Caco-2 (cell line): ENCODE measurements around the gene WEE2. TPM values are rescaled to one million over a fixed set of nuclear protein-coding genes. Genes with fewer than 3 reads are reported as not detected.

ENCODE experiments used
- BruUV-seq: library from RNA; stranded (reverse); fragments of 400-500 nt; replicated peaks from 2 replicates; lab custom pipeline; 2021; lab: Mats Ljungman, UMichigan
- CTCF ChIA-PET: fragments of 300-600 bp; sonication (Branson Sonifier 250); formaldehyde crosslinking; loops from one replicate; lab custom pipeline; 2022; ENCODE audit warnings: antibody characterized with exemption; lab: Charles Lee
- POLR2A ChIA-PET: fragments of 300-600 bp; sonication (Branson Sonifier 250); formaldehyde crosslinking; loops from one replicate; lab custom pipeline; 2022; ENCODE audit warnings: antibody characterized with exemption; lab: Charles Lee
- DNase-seq, 2 experiments: peaks; one replicate each; pipeline versions ENCODE4 v3.0.0 to v3.0.0-alpha.2; 2020 to 2022
- H3K27me3 ChIP-seq: replicated peaks from 2 replicates; pipeline ENCODE4 v1.6.0; 2011; ENCODE audit warnings: low read length; ENCODE audit not compliant: control insufficient read depth, insufficient read depth
- H3K36me3 ChIP-seq: 2 replicates; pipeline ENCODE4 v1.5.1; 2011; ENCODE audit warnings: low read length; ENCODE audit not compliant: control insufficient read depth, insufficient read depth
- H3K4me1 ChIP-seq: fragments of 250-450 bp; sonication (Bioruptor Pico); 2 replicates; pipeline ENCODE4 v1.5.1; 2020; ENCODE audit warnings: mild to moderate bottlenecking
- H3K4me3 ChIP-seq: 2 replicates; pipeline ENCODE4 v1.5.1; 2011; ENCODE audit warnings: low read depth, mild to moderate bottlenecking, control low read depth, low read length
- H3K9me3 ChIP-seq: fragments of 250-450 bp; sonication (Bioruptor Pico); 2 replicates; pipeline ENCODE4 v1.5.1; 2020; ENCODE audit warnings: mild to moderate bottlenecking, moderate library complexity
- H3K27ac Mint-ChIP-seq: one replicate; pipeline ENCODE4 v1.8.0; 2022; ENCODE audit warnings: mixed read lengths; ENCODE audit not compliant: unreplicated experiment
- H3K27me3 Mint-ChIP-seq: one replicate; pipeline ENCODE4 v1.8.0; 2022; ENCODE audit warnings: mixed read lengths; ENCODE audit not compliant: insufficient read depth, unreplicated experiment
- H3K36me3 Mint-ChIP-seq: one replicate; pipeline ENCODE4 v1.8.0; 2022; ENCODE audit warnings: mild to moderate bottlenecking, mixed read lengths; ENCODE audit not compliant: insufficient read depth, unreplicated experiment
- H3K4me1 Mint-ChIP-seq: one replicate; pipeline ENCODE4 v1.8.0; 2022; ENCODE audit warnings: low read depth, mixed read lengths; ENCODE audit not compliant: unreplicated experiment
- H3K4me3 Mint-ChIP-seq: one replicate; pipeline ENCODE4 v1.8.0; 2022; ENCODE audit warnings: mild to moderate bottlenecking, moderate library complexity, mixed read lengths; ENCODE audit not compliant: unreplicated experiment
- H3K9me3 Mint-ChIP-seq: one replicate; pipeline ENCODE4 v1.8.0; 2022; ENCODE audit warnings: mixed read lengths; ENCODE audit not compliant: unreplicated experiment
- intact Hi-C: fragments of 100-400 bp; cut with micrococcal nuclease; formaldehyde crosslinking; loops from one replicate; pipeline ENCODE4 v1.10.0; 2022; ENCODE audit not compliant: unreplicated experiment
- total RNA-seq: library from RNA; stranded (reverse); gene quantifications from 2 replicates; pipeline ENCODE4 v1.2.3, GENCODE V29; 2022
- TF ChIP-seq, protein P1 (sequence below), 2 experiments: fragments of 200-600 bp in 1 of 2; IDR thresholded peaks; 1 replicate in 1 of 2; 2 replicates in 1 of 2; pipeline versions ENCODE4 v1.5.1 to v1.8.0; 2011 to 2022; ENCODE audit warnings: antibody characterized with exemption in 1 of 2, control low read depth in 1 of 2, inconsistent platforms in 1 of 2, low read depth in 1 of 2, low read length in 1 of 2, mild to moderate bottlenecking in 1 of 2, moderate library complexity in 1 of 2; ENCODE audit not compliant: insufficient read depth in 1 of 2, severe bottlenecking in 1 of 2, unreplicated experiment in 1 of 2

WEE2 gene
- total RNA-seq, 1 experiment from 2014 or later = 1.0 TPM

DNA sequence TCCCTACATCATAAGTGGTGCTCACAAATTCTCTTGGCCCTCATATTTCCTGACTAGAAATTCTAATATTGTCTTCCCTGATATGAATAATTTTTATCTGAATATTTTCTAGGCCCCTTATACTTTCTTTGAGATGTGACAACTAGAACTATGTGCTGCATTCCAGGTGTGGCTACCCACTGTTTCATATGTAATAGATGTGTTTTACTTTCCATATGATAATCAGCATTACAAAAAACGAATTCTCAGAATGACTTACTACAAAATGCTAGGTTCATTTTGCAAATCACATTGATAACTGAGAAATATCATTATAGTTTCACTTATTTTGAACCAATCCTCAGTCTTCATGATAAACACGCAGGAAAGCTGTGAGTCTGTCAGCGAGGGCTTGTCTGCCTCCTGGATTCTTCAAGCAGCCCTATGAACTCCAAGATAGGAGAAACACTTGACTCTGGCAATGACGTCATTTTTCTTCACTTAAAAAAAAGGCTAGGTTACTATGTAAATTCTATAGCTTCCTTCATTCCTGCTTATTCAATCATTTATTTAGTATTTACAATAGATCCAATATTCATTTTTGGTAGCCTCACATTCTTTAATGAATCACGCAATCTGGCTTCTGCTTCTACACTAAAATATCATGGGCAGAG, 4.6 kb downstream of the WEE2 start:
- CTCF ChIA-PET = no interaction called here
- H3K27ac Mint-ChIP-seq = no peak overlapping the region
- BruUV-seq = no TSS peak
- H3K27me3 Mint-ChIP-seq = no peaks in the 10 kb centered on the region
- DNase-seq = no peak
- Histone ChIP-seq H3K4me1 (peaks cover 34% of the 10 kb centered on the region), H3K4me3 (no peak overlapping the region), H3K27me3 (no peaks in the 10 kb centered on the region), H3K36me3 (no peaks in the 10 kb centered on the region), H3K9me3 (no peaks in the 10 kb centered on the region)
- H3K9me3 Mint-ChIP-seq = no peaks in the 10 kb centered on the region
- H3K36me3 Mint-ChIP-seq = no peaks in the 10 kb centered on the region
- POLR2A ChIA-PET = no interaction called here
- peaks cover 14% of the 10 kb centered on the region for H3K4me1 Mint-ChIP-seq
- H3K4me3 Mint-ChIP-seq = no peak overlapping the region
- intact Hi-C loops = no loop called here
- TF ChIP-seq, protein P1, sequence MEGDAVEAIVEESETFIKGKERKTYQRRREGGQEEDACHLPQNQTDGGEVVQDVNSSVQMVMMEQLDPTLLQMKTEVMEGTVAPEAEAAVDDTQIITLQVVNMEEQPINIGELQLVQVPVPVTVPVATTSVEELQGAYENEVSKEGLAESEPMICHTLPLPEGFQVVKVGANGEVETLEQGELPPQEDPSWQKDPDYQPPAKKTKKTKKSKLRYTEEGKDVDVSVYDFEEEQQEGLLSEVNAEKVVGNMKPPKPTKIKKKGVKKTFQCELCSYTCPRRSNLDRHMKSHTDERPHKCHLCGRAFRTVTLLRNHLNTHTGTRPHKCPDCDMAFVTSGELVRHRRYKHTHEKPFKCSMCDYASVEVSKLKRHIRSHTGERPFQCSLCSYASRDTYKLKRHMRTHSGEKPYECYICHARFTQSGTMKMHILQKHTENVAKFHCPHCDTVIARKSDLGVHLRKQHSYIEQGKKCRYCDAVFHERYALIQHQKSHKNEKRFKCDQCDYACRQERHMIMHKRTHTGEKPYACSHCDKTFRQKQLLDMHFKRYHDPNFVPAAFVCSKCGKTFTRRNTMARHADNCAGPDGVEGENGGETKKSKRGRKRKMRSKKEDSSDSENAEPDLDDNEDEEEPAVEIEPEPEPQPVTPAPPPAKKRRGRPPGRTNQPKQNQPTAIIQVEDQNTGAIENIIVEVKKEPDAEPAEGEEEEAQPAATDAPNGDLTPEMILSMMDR (IDR thresholded peaks at IDR 0.05; ENCODE audit: insufficient read depth in 1 of 2, low read depth in 1 of 2, low read length in 1 of 2, severe bottlenecking in 1 of 2, unreplicated experiment in 1 of 2) = no peak

DNA sequence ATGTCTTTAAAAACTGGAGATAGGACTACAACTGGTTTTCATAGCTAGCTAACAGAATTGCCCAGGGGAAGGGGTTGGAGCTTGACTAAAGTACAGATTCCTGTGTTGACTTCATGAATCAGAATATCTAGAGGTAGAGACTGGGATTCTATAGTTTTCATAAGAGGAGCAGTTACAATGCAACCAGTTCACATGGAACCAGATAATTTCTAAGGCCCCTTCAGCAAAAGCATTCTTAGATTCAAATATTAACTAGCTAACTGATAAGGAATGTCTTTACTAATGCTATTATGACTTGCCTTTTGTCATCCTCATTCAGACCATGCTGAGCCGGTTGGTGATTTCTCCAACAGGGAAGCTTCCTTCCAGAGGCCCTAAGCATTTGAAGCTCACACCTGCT, 5.7 kb downstream of the WEE2 start:
- H3K4me3 Mint-ChIP-seq = no peak overlapping the region
- intact Hi-C loops = loop anchor here (1.0 kb wide), 2 partner anchors 8 to 24 kb away; partner anchors contain the start of gene SSBP1
- H3K4me1 Mint-ChIP-seq = peaks cover 14% of the 10 kb centered on the region
- no peaks in the 10 kb centered on the region for H3K9me3 ChIP-seq
- H3K9me3 Mint-ChIP-seq = no peaks in the 10 kb centered on the region
- H3K27ac Mint-ChIP-seq = no peak overlapping the region
- H3K4me3 ChIP-seq = no peak overlapping the region
- CTCF ChIA-PET = interaction anchor here (2.3 to 2.6 kb wide), 2 partner anchors 24 to 59 kb away, joined by 11 to 19 read pairs; partner anchors contain the start of gene SSBP1
- H3K36me3 Mint-ChIP-seq = no peaks in the 10 kb centered on the region
- POLR2A ChIA-PET = interaction anchor here (1.1 to 1.7 kb wide), 2 partner anchors 13 to 24 kb away, joined by 6 to 16 read pairs; partner anchors contain the start of genes DENND11 and SSBP1
- TF ChIP-seq, protein P1 (IDR thresholded peaks at IDR 0.05; ENCODE audit: insufficient read depth in 1 of 2, low read depth in 1 of 2, low read length in 1 of 2, severe bottlenecking in 1 of 2, unreplicated experiment in 1 of 2) = no peak
- peaks cover 34% of the 10 kb centered on the region for H3K4me1 ChIP-seq
- BruUV-seq = no TSS peak
- H3K27me3 Mint-ChIP-seq = no peaks in the 10 kb centered on the region
- no peaks in the 10 kb centered on the region for H3K27me3 ChIP-seq
- peak; percentile 12 to 56 for DNase-seq
- H3K36me3 ChIP-seq = no peaks in the 10 kb centered on the region

DNA sequence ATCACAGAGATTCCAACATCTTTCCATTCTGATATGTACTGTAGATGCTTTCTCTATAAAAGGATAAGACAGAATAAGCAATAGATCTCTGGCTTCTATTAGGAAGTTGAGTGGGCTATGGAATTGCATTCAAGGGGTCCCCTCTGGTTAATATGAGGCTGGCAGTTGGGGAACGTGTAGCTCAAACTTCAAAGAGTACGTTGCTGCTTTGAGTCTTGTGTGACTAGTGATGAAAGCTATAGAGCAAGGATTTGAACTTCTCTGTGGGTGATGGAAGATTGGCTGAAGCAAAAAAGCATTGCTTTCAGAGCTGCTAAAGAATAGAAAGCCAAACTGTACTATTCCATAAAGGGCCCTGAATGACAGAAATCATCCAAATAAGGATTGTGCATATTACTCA, 6.4 kb downstream of the WEE2 start:
- Histone ChIP-seq H3K4me1 (peaks cover 34% of the 10 kb centered on the region), H3K9me3 (no peaks in the 10 kb centered on the region), H3K27me3 (no peaks in the 10 kb centered on the region), H3K36me3 (no peaks in the 10 kb centered on the region), H3K4me3 (no peak overlapping the region)
- Mint-ChIP-seq H3K27ac (no peak overlapping the region), H3K4me1 (peaks cover 14% of the 10 kb centered on the region), H3K36me3 (no peaks in the 10 kb centered on the region), H3K27me3 (no peaks in the 10 kb centered on the region), H3K4me3 (no peak overlapping the region), H3K9me3 (no peaks in the 10 kb centered on the region)
- no peak for DNase-seq
- intact Hi-C loops = loop anchor here (1.0 kb wide), 2 partner anchors 8 to 24 kb away; partner anchors contain the start of gene SSBP1
- TF ChIP-seq, protein P1 (IDR thresholded peaks at IDR 0.05; ENCODE audit: insufficient read depth in 1 of 2, low read depth in 1 of 2, low read length in 1 of 2, severe bottlenecking in 1 of 2, unreplicated experiment in 1 of 2) = no peak
- POLR2A ChIA-PET = interaction anchor here (1.1 to 1.7 kb wide), 2 partner anchors 13 to 23 kb away, joined by 6 to 16 read pairs; partner anchors contain the start of genes DENND11 and SSBP1
- CTCF ChIA-PET = interaction anchor here (2.3 to 2.6 kb wide), 2 partner anchors 24 to 60 kb away, joined by 11 to 19 read pairs; partner anchors contain the start of gene SSBP1
- BruUV-seq = TSS peak; percentile 76
